Choroid plexus epithelial cell (primary cell): ENCODE results near the gene DHX9.

Experiments used
- DNase-seq: peaks from one replicate; pipeline ENCODE4 v3.0.0-alpha.2; 2010; ENCODE audit warnings: low read depth
- H3K4me3 ChIP-seq: 2 replicates; pipeline ENCODE4 v1.5.1; 2011; ENCODE audit warnings: low read depth, mild to moderate bottlenecking, control low read depth, low read length, moderate library complexity
- TF ChIP-seq, protein P1 (sequence below): conservative IDR thresholded peaks from 2 replicates; pipeline ENCODE4 v1.5.1; 2011; ENCODE audit warnings: low read depth, mild to moderate bottlenecking, control low read depth, inconsistent platforms, low read length, moderate library complexity

The DHX9 gene

DNA sequence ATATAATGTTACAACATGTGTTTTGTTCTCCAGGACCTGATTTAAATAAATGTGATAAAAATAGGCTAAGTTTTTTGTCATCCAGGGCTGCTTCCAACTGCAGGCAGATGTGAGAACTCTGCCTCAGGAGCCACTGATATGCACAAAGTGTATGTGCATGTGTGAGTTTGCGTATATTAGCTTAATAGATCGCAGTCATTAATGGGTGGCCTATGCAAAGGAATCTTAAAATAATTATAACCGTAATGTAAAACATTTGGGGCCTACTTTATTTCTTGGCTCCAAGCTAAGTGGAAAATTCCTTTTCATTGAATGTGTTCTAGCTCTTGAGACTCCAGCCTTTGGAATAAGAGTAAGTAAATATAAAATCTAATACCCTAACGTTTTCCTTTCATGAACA lies 16.8 kb downstream of the DHX9 start:
- DNase-seq, result no peak
- TF ChIP-seq, protein P1, sequence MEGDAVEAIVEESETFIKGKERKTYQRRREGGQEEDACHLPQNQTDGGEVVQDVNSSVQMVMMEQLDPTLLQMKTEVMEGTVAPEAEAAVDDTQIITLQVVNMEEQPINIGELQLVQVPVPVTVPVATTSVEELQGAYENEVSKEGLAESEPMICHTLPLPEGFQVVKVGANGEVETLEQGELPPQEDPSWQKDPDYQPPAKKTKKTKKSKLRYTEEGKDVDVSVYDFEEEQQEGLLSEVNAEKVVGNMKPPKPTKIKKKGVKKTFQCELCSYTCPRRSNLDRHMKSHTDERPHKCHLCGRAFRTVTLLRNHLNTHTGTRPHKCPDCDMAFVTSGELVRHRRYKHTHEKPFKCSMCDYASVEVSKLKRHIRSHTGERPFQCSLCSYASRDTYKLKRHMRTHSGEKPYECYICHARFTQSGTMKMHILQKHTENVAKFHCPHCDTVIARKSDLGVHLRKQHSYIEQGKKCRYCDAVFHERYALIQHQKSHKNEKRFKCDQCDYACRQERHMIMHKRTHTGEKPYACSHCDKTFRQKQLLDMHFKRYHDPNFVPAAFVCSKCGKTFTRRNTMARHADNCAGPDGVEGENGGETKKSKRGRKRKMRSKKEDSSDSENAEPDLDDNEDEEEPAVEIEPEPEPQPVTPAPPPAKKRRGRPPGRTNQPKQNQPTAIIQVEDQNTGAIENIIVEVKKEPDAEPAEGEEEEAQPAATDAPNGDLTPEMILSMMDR, result no peak
- no peak overlapping the region for H3K4me3 ChIP-seq

DNA sequence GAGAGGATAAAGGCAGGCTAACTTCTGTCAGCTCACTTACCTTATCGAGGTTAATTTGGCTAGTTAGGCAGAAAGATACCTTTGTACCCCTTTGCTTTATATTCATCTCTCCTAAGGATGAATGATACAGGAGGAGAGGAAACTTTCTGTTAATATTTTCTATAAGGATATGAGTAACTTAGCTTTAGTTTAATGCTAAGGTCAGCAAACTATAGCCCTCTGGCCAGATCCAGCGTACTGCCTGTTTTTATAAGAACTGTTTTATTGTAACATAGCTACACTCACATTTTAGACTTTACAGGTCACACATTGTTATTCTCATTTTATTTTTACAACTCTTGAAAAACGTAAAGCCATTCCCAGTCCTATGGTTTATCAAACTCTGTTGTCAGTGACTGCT lies 18.1 kb downstream of the DHX9 start:
- H3K4me3 ChIP-seq, result no peak overlapping the region
- no peak for DNase-seq
- TF ChIP-seq, protein P1, result no peak

DNA sequence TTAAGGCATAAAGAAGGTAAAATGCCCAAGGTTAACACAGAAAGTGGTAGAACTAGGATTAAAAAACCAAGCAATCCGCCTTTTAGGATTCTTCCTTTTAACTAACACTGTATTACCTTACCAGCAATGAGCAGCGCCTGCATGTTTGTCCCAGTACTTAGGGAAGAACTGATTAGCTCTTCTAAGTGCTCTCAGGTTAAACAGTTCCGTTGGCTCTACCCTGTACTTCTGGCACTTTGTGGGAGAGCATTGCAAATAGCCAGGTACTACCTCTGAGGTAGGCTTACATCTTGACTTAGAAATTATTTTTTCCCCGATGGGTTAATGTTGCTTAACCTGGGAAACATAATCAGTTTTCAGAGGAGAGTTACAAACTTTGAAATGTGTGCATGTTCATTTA lies 21.5 kb downstream of the DHX9 start:
- DNase-seq, result no peak
- no peak overlapping the region for H3K4me3 ChIP-seq

DNA sequence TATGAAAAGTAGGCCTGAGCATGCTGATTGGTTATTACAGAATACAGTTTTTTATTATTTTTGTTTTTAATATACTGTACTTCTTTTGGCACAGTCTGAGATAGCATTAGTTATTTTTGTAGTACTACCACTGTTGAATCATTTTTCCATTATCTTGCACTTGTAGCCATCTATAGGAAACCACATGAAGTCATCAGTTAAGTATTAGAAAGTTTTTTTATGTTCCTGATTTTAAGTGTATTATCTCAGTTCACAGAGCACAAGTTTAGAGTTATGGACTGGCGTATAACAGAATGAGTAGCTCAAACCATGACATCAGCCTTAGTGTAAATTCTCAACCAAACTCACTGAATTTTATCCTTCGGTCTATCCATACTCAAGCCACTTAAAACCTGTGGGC lies 22.8 kb downstream of the DHX9 start:
- TF ChIP-seq, protein P1, result no peak
- DNase-seq, result peak; percentile 64
- no peak overlapping the region for H3K4me3 ChIP-seq

More for the DNA sequence above, 21.5 kb downstream of the DHX9 start:
- TF ChIP-seq, protein P1, result no peak

DNA sequence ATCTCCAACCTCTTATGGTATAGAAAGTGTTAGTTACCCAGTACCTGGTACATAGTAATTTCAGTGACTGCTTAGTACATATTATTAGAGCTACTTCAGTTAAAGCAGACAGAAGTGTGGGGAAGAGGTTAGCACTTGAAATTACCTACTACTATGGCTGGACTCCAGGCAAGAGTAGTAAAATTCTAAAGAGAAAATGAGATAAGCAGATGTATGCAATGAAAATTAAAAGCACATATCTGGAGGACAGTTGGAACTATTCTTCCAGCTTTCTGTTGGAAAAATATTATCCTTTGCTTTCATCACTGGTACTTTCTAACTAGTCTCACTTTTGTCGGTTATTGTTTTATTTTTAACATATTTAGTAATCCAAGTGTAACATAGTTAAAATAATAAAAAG lies 23.7 kb downstream of the DHX9 start:
- no peak for DNase-seq
- H3K4me3 ChIP-seq, result no peak overlapping the region
- TF ChIP-seq, protein P1, result no peak

DNA sequence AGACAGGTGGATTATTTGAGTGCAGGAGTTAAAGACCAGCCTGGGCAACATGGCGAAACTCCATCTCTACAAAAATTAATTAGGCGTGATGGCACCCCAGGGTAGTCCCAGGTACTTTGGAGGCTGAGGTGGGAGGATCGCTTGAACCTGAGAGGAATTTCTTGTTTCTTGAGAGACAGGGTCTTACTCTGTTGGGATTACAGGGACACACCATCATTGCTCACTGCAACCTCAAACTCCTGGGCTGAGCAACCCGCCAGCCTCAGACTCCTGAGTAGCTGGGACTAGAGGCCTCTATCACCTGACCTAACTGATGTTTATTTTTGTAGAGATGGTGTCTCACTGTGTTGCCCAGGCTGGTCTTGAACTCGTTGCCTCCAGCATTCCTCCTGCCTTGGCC lies 24.8 kb downstream of the DHX9 start:
- TF ChIP-seq, protein P1, result no peak

DNA sequence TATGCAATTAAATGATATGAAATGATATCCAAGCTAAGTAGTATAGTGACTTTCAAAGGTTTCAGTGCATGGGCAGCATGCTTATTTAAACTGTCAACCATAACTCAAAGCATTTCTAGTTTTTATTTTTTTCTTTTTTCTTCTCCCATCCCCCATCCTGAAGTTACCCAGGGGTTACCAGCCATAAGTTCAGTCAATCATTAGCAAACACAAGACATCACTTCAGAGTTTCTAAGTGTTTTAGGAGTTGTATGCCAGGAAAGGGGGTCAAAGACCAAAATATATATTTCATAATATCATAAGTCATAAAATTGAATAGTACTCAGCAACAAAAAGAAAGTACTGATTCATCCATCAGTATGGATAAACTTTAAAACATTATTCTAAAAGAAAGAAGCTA lies 28.7 kb downstream of the DHX9 start:
- no peak overlapping the region for H3K4me3 ChIP-seq
- TF ChIP-seq, protein P1, result no peak
- DNase-seq, result no peak

More for the DNA sequence above, 24.8 kb downstream of the DHX9 start:
- DNase-seq, result no peak
- H3K4me3 ChIP-seq, result no peak overlapping the region
